ENCODE data around the gene LARGE1. TPM values are rescaled to one million over a fixed set of nuclear protein-coding genes. Genes with fewer than 3 reads are reported as not detected.

Gene LARGE1
- total RNA-seq, 1 donor from 2014 or later, result 35.7 TPM

- Mint-ChIP-seq H3K4me3 (no peak overlapping the region), H3K36me3 (no peaks in the 10 kb centered on the region), H3K27me3 (ENCODE audit: low read depth) (no peaks in the 10 kb centered on the region), H3K9me3 (peaks cover 3% of the 10 kb centered on the region), H3K4me1 (peaks cover 7% of the 10 kb centered on the region), H3K27ac (no peak overlapping the region)
- TF ChIP-seq CTCF (IDR thresholded peaks at IDR 0.05; ENCODE audit: unreplicated experiment), result no peak
- no peak for DNase-seq (ENCODE audit: low spot score in 2 of 2, unreplicated experiment in 2 of 2)
Measured at GRCh38 chr22:33828302-33828701, 92.0 kb downstream of the LARGE1 start.

GRCh38 chr22:33825761-33826160, 94.5 kb downstream of the LARGE1 start:
- H3K36me3 Mint-ChIP-seq, result no peaks in the 10 kb centered on the region
- TF ChIP-seq CTCF (IDR thresholded peaks at IDR 0.05; ENCODE audit: unreplicated experiment), result no peak
- peaks cover 7% of the 10 kb centered on the region for H3K4me1 Mint-ChIP-seq
- H3K4me3 Mint-ChIP-seq, result no peak overlapping the region
- no peaks in the 10 kb centered on the region for H3K27me3 Mint-ChIP-seq (ENCODE audit: low read depth)
- peaks cover 3% of the 10 kb centered on the region for H3K9me3 Mint-ChIP-seq
- DNase-seq (ENCODE audit: low spot score in 2 of 2, unreplicated experiment in 2 of 2), result no peak
- H3K27ac Mint-ChIP-seq, result no peak overlapping the region

- no peaks in the 10 kb centered on the region for H3K36me3 Mint-ChIP-seq
- H3K27ac Mint-ChIP-seq, result no peak overlapping the region
Measured at GRCh38 chr22:33823552-33823951, 96.7 kb downstream of the LARGE1 start.

GRCh38 chr22:33821290-33821689, 99.0 kb downstream of the LARGE1 start:
- H3K9me3 Mint-ChIP-seq, result peaks cover 10% of the 10 kb centered on the region
- H3K4me1 Mint-ChIP-seq, result no peaks in the 10 kb centered on the region
- TF ChIP-seq CTCF (IDR thresholded peaks at IDR 0.05; ENCODE audit: unreplicated experiment), result no peak

More at GRCh38 chr22:33823552-33823951, 96.7 kb downstream of the LARGE1 start:
- Mint-ChIP-seq H3K4me3 (no peak overlapping the region), H3K27me3 (ENCODE audit: low read depth) (no peaks in the 10 kb centered on the region), H3K4me1 (no peaks in the 10 kb centered on the region), H3K9me3 (peaks cover 3% of the 10 kb centered on the region)
- no peak for DNase-seq (ENCODE audit: low spot score in 2 of 2, unreplicated experiment in 2 of 2)
- no peak for TF ChIP-seq CTCF (IDR thresholded peaks at IDR 0.05; ENCODE audit: unreplicated experiment)

GRCh38 chr22:33819743-33820142, 100.5 kb downstream of the LARGE1 start:
- H3K27me3 Mint-ChIP-seq (ENCODE audit: low read depth), result no peaks in the 10 kb centered on the region
- TF ChIP-seq CTCF (IDR thresholded peaks at IDR 0.05; ENCODE audit: unreplicated experiment), result no peak
- peaks cover 6% of the 10 kb centered on the region for H3K4me1 Mint-ChIP-seq
- no peak overlapping the region for H3K4me3 Mint-ChIP-seq
- peaks cover 14% of the 10 kb centered on the region for H3K9me3 Mint-ChIP-seq
- H3K36me3 Mint-ChIP-seq, result peaks cover 2% of the 10 kb centered on the region
- H3K27ac Mint-ChIP-seq, result no peak overlapping the region
- DNase-seq (ENCODE audit: low spot score in 2 of 2, unreplicated experiment in 2 of 2), result no peak

More at GRCh38 chr22:33821290-33821689, 99.0 kb downstream of the LARGE1 start:
- DNase-seq (ENCODE audit: low spot score in 2 of 2, unreplicated experiment in 2 of 2), result no peak
- H3K4me3 Mint-ChIP-seq, result no peak overlapping the region
- no peaks in the 10 kb centered on the region for H3K36me3 Mint-ChIP-seq
- H3K27me3 Mint-ChIP-seq (ENCODE audit: low read depth), result no peaks in the 10 kb centered on the region
- H3K27ac Mint-ChIP-seq, result no peak overlapping the region

All from mesothelial cell of epicardium (in vitro differentiated cells).